GM12878 (cell line): ENCODE measurements around the gene DAGLA. TPM values are rescaled to one million over a fixed set of nuclear protein-coding genes. Genes with fewer than 3 reads are reported as not detected.
A peak's percentile ranks its signal among the peaks of the same experiment; 100 is the strongest.

Source experiments
- ATAC-seq: fragments of 200-7000 bp; cut with Tn5 transposase; 3 replicates; pipeline ENCODE4 v1.9.1; 2020; ENCODE audit warnings: mild to moderate bottlenecking, moderate library complexity
- BruUV-seq: library from RNA; stranded (reverse); fragments of 400-500 nt; replicated peaks from 2 replicates; lab custom pipeline; 2021; lab: Mats Ljungman, UMichigan
- CTCF ChIA-PET: fragments of 300-600 bp; sonication (Branson Sonifier 250); formaldehyde crosslinking; extraction: SDS; loops from one replicate; lab custom pipeline; 2021; ENCODE audit warnings: inconsistent platforms; lab: Yijun Ruan, JAX
- POLR2A ChIA-PET: fragments of 350-600 bp; formaldehyde crosslinking; extraction: SDS; loops from one replicate; lab custom pipeline; 2021; ENCODE audit warnings: inconsistent platforms; lab: Charles Lee
- RAD21 ChIA-PET: fragments of 300-600 bp; sonication (Branson Sonifier 250); formaldehyde crosslinking; loops from one replicate; lab custom pipeline; 2023; ENCODE audit warnings: antibody characterized with exemption; ENCODE audit not compliant: unreplicated experiment; lab: Charles Lee
- SMC1A ChIA-PET: fragments of 300-600 bp; sonication (Branson Sonifier 250); formaldehyde crosslinking; loops from one replicate; lab custom pipeline; 2023; ENCODE audit not compliant: unreplicated experiment, uncharacterized antibody; lab: Charles Lee
- DNase-seq: peaks from one replicate; pipeline ENCODE4 v3.0.0-alpha.2; 2011; ENCODE audit warnings: low read depth, low spot score
- FAIRE-seq: peaks from 3 replicates; lab custom pipeline; 2011; peaks lifted over from hg19 to GRCh38; lab: Jason Lieb, UNC
- H2AFZ ChIP-seq: 2 replicates; pipeline ENCODE4 v1.6.0; 2011; ENCODE audit warnings: low read depth, low read length, control low read depth; ENCODE audit not compliant: control insufficient read depth
- H3K27ac ChIP-seq: 2 replicates; pipeline ENCODE4 v1.5.1; 2011; ENCODE audit warnings: control low read depth; ENCODE audit not compliant: control insufficient read depth, insufficient read depth
- H3K27me3 ChIP-seq, 2 experiments: replicated peaks in 1 of 2; 2 replicates each; pipeline versions ENCODE4 v1.6.0 to v1.6.1; 2011; ENCODE audit warnings: low read length in 1 of 2; ENCODE audit not compliant: control insufficient read depth in 2 of 2, insufficient read depth in 2 of 2
- H3K36me3 ChIP-seq, 2 experiments: 2 replicates each; pipeline ENCODE4 v1.5.1; 2011; ENCODE audit warnings: low read length in 1 of 2; ENCODE audit not compliant: control insufficient read depth in 2 of 2, insufficient read depth in 2 of 2
- H3K4me1 ChIP-seq: 2 replicates; pipeline ENCODE4 v1.6.1; 2011; ENCODE audit warnings: mild to moderate bottlenecking, low read length, moderate library complexity, mixed read lengths; ENCODE audit not compliant: control insufficient read depth, insufficient read depth
- H3K4me2 ChIP-seq: 2 replicates; pipeline ENCODE4 v1.6.0; 2011; ENCODE audit warnings: control low read depth; ENCODE audit not compliant: control insufficient read depth, insufficient read depth
- H3K4me3 ChIP-seq: fragments of 200-600 bp; sonication (generic); 2 replicates; pipeline ENCODE4 v1.5.1; 2016
- H3K79me2 ChIP-seq: 2 replicates; pipeline ENCODE4 v1.6.0; 2011; ENCODE audit warnings: low read length; ENCODE audit not compliant: control insufficient read depth, insufficient read depth
- H3K9ac ChIP-seq: 2 replicates; pipeline ENCODE4 v1.8.0; 2011; ENCODE audit warnings: low read length, control low read depth, mixed read lengths; ENCODE audit not compliant: control insufficient read depth, insufficient read depth
- H3K9me3 ChIP-seq: replicated peaks from 3 replicates; pipeline ENCODE4 v1.5.1; 2011; ENCODE audit warnings: mild to moderate bottlenecking, low read length; ENCODE audit not compliant: control insufficient read depth, insufficient read depth
- H4K20me1 ChIP-seq: 2 replicates; pipeline ENCODE4 v1.6.0; 2011; ENCODE audit not compliant: control insufficient read depth, insufficient read depth
- BACH1 ChIP-seq: fragments of 450-650 bp; IDR thresholded peaks from 2 replicates; pipeline ENCODE4 v1.6.1; 2017; ENCODE audit warnings: mild to moderate bottlenecking, borderline replicate concordance
- IRF3 ChIP-seq: fragments of 450-650 bp; IDR thresholded peaks from 2 replicates; pipeline ENCODE4 v1.6.1; 2014; ENCODE audit warnings: mild to moderate bottlenecking
- POLR2AphosphoS5 ChIP-seq: IDR thresholded peaks from 2 replicates; pipeline ENCODE4 v1.6.1; 2011; ENCODE audit warnings: mild to moderate bottlenecking, low read length, inconsistent platforms
- PRDM15 ChIP-seq: fragments of 450-650 bp; formaldehyde crosslinking; IDR thresholded peaks from 2 replicates; pipeline ENCODE4 v1.4.0; 2020; ENCODE audit warnings: mild to moderate bottlenecking, moderate library complexity
- RAD21 ChIP-seq: IDR thresholded peaks from 2 replicates; pipeline ENCODE4 v1.6.1; 2011; ENCODE audit warnings: mild to moderate bottlenecking, low read depth, low read length, moderate library complexity; ENCODE audit not compliant: insufficient read depth
- RB1 ChIP-seq: fragments of 450-650 bp; formaldehyde crosslinking; IDR thresholded peaks from 2 replicates; pipeline ENCODE4 v1.6.1; 2017; ENCODE audit warnings: mild to moderate bottlenecking, borderline replicate concordance
- SREBF2 ChIP-seq: IDR thresholded peaks from 2 replicates; pipeline ENCODE4 v1.6.1; 2012; ENCODE audit warnings: mild to moderate bottlenecking, low read length
- WGBS: methylation state at CpG from one replicate; pipeline ENCODE4 v1.1.6; 2016; ENCODE audit warnings: low lambda C conversion rate; ENCODE audit not compliant: insufficient replicate concordance, insufficient coverage; ENCODE audit errors: missing lambda C conversion rate; 5-methylcytosine and 5-hydroxymethylcytosine counted together
- in situ Hi-C: fragments of 300-500 bp; cut with MboI; formaldehyde crosslinking; loops from 9 replicates; pipeline ENCODE4 v1.14.3; 2018; ENCODE audit warnings: mixed read lengths
- intact Hi-C: fragments of 100-400 bp; cut with micrococcal nuclease; formaldehyde crosslinking; loops from one replicate; pipeline ENCODE4 v1.14.2; 2022; ENCODE audit not compliant: unreplicated experiment
- polyA plus RNA-seq, 11 experiments: library from polyadenylated mRNA; depleted of rRNA in 4 of 11; unstranded in 6 of 11; stranded (reverse) in 5 of 11; fragments of >200 nt; fragmentation: Nextera tagmentation in 4 of 11; fragmentation: Illumina TruSeq in 1 of 11; extraction: Ambion mirVana in 4 of 11; extraction: Trizol in 1 of 11; gene quantifications; 1 replicate in 1 of 11; 2 replicates in 10 of 11; pipeline versions ENCODE4 v1.2.1 to v1.2.3, GENCODE V29; 2011 to 2016; ENCODE audit warnings: inconsistent platforms in 2 of 11, missing spikeins in 2 of 11, low read depth in 1 of 11
- total RNA-seq, 4 experiments: library from RNA; depleted of rRNA in 3 of 4; stranded (reverse); fragments of >200 nt in 3 of 4; fragmentation: Illumina TruSeq in 1 of 4; extraction: Trizol in 1 of 4; gene quantifications; 2 replicates each; pipeline versions ENCODE4 v1.2.1 to v1.2.3, GENCODE V29; 2013 to 2021

Gene DAGLA
- total and polyA plus RNA-seq, 10 of the 15 experiments (the other 5 are each of a cell fraction or from before 2014, with no cell fraction given), result 0.05 TPM; not detected in 9

DNA sequence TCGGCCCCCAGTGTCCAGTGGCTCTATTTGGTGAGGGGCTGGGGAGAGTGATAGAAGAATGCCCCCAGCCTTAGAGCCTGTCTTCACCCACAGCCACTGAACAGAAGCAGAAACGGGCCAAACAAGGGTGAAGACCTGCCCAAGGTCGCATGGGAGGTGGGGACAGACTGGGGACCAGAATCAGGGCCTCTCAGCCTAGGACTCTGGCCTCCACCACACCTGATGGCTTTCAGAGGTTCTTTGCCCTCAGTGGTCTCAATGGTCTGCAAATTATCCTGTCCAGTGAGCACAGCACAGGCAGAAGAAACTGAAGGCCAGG is 67.7 kb downstream of the DAGLA start:
- SMC1A ChIA-PET, result interaction anchor here (1.0 to 6.5 kb wide), 5 partner anchors 12 to 334 kb away, joined by 3 to 91 read pairs (median 6); partner anchors contain the start of genes FEN1 and TMEM258
- ATAC-seq (peak; percentile 9; the same call in 2 of the 3 replicates), DNase-seq (no peak), FAIRE-seq (no peak)
- no peak overlapping the region for H3K27ac ChIP-seq
- no TSS peak for BruUV-seq
- peaks cover 0 to 4% of the 10 kb centered on the region in 2 experiments; a peak in 1 of 4 replicates for H3K27me3 ChIP-seq
- CTCF ChIA-PET, result interaction anchor here (0.7 to 7.0 kb wide), 20 partner anchors 10 to 360 kb away, joined by 3 to 200 read pairs (median 6); partner anchors contain the start of genes FEN1 and TMEM258
- no peak for TF ChIP-seq IRF3
- 0 out of 2 replicates have a peak, but pooled peaks have one; percentile 8 for TF ChIP-seq BACH1
- TF ChIP-seq RB1, result 0 out of 2 replicates have a peak, but pooled peaks have one; percentile 5
- no peak for TF ChIP-seq POLR2AphosphoS5
- no peak for TF ChIP-seq SREBF2
- TF ChIP-seq PRDM15 (CRISPR knock-in tag), result no peak
- TF ChIP-seq RAD21, result no peak
- H3K4me2 ChIP-seq, result no peak overlapping the region
- H4K20me1 ChIP-seq, result no peaks in the 10 kb centered on the region
- H2AFZ ChIP-seq, result no peak overlapping the region
- no peaks in the 10 kb centered on the region for H3K36me3 ChIP-seq
- no peaks in the 10 kb centered on the region for H3K79me2 ChIP-seq
- H3K9me3 ChIP-seq, result no peaks in the 10 kb centered on the region
- H3K4me1 ChIP-seq, result no peaks in the 10 kb centered on the region; the same call in 1 of the 2 replicates
- no peak overlapping the region for H3K4me3 ChIP-seq
- RAD21 ChIA-PET, result interaction anchor here (0.9 to 3.4 kb wide), 11 partner anchors 10 to 334 kb away, joined by 3 to 32 read pairs (median 4); partner anchors contain the start of genes FEN1 and TMEM258
- POLR2A ChIA-PET, result interaction anchor here (1.7 kb wide), 2 partner anchors 28 to 35 kb away, joined by 3 to 6 read pairs; no protein-coding TSS in a partner anchor
- no peak overlapping the region for H3K9ac ChIP-seq
- intact Hi-C loops, result loop anchor here (1.0 to 5.0 kb wide), 2 partner anchors 28 to 359 kb away; no protein-coding TSS in a partner anchor
- in situ Hi-C loops, result loop anchor here (5.0 kb wide), 1 partner anchor 34 kb away; no protein-coding TSS in a partner anchor
- 17% methylated on average over 3 of the region's 3 CpGs for WGBS
